Measurements from ENCODE around the gene ZNF407. TPM values are rescaled to one million over a fixed set of nuclear protein-coding genes. Genes with fewer than 3 reads are reported as not detected.

The ZNF407 gene
- total RNA-seq, 1 donor from 2014 or later: 10.6 TPM

- H3K36me3 ChIP-seq: no peaks in the 10 kb centered on the region
- H3K9me3 ChIP-seq (replicated peaks): no peaks in the 10 kb centered on the region
- DNase-seq: no peak
- intact Hi-C loops (cut with micrococcal nuclease): no loop called here
- no peaks in the 10 kb centered on the region for H3K27me3 ChIP-seq (ENCODE audit: low read depth)
- TF ChIP-seq CTCF (IDR thresholded peaks at IDR 0.05; ENCODE audit: borderline replicate concordance): no peak
- no peaks in the 10 kb centered on the region for H3K4me1 ChIP-seq
- H3K4me3 ChIP-seq: no peak overlapping the region
- no peak overlapping the region for H3K27ac ChIP-seq (replicated peaks)
These were observed 192.8 kb downstream of the ZNF407 start for GRCh38 chr18:74790451-74790850.

GRCh38 chr18:74791501-74792194 lies 194.0 kb downstream of the ZNF407 start:
- no peak for DNase-seq
- intact Hi-C loops (cut with micrococcal nuclease): no loop called here
- no peak overlapping the region for H3K27ac ChIP-seq (replicated peaks)
- no peak for TF ChIP-seq CTCF (IDR thresholded peaks at IDR 0.05; ENCODE audit: borderline replicate concordance)
- H3K27me3 ChIP-seq (ENCODE audit: low read depth): no peaks in the 10 kb centered on the region
- H3K4me3 ChIP-seq: no peak overlapping the region
- no peaks in the 10 kb centered on the region for H3K9me3 ChIP-seq (replicated peaks)
- peaks cover 6% of the 10 kb centered on the region for H3K4me1 ChIP-seq
- no peaks in the 10 kb centered on the region for H3K36me3 ChIP-seq

- Histone ChIP-seq H3K27ac (replicated peaks) (no peak overlapping the region), H3K36me3 (no peaks in the 10 kb centered on the region), H3K27me3 (ENCODE audit: low read depth) (no peaks in the 10 kb centered on the region), H3K9me3 (replicated peaks) (no peaks in the 10 kb centered on the region), H3K4me1 (peaks cover 25% of the 10 kb centered on the region), H3K4me3 (no peak overlapping the region)
- intact Hi-C loops (cut with micrococcal nuclease): no loop called here
- DNase-seq: no peak
- TF ChIP-seq CTCF (IDR thresholded peaks at IDR 0.05; ENCODE audit: borderline replicate concordance): no peak
These were observed 196.1 kb downstream of the ZNF407 start for GRCh38 chr18:74793746-74794145.

- DNase-seq: no peak
- Histone ChIP-seq H3K36me3 (no peaks in the 10 kb centered on the region), H3K27ac (replicated peaks) (no peak overlapping the region), H3K4me3 (no peak overlapping the region), H3K4me1 (peaks cover 33% of the 10 kb centered on the region), H3K9me3 (replicated peaks) (no peaks in the 10 kb centered on the region), H3K27me3 (ENCODE audit: low read depth) (no peaks in the 10 kb centered on the region)
- intact Hi-C loops (cut with micrococcal nuclease): no loop called here
- no peak for TF ChIP-seq CTCF (IDR thresholded peaks at IDR 0.05; ENCODE audit: borderline replicate concordance)
These were observed 198.1 kb downstream of the ZNF407 start for GRCh38 chr18:74795751-74796150.

- Histone ChIP-seq H3K36me3 (no peaks in the 10 kb centered on the region), H3K4me3 (no peak overlapping the region), H3K27me3 (ENCODE audit: low read depth) (no peaks in the 10 kb centered on the region), H3K27ac (replicated peaks) (peak overlapping the region; percentile 78), H3K4me1 (peaks cover 33% of the 10 kb centered on the region), H3K9me3 (replicated peaks) (no peaks in the 10 kb centered on the region)
- no peak for TF ChIP-seq CTCF (IDR thresholded peaks at IDR 0.05; ENCODE audit: borderline replicate concordance)
- intact Hi-C loops (cut with micrococcal nuclease): no loop called here
- no peak for DNase-seq
These were observed 198.5 kb downstream of the ZNF407 start for GRCh38 chr18:74796211-74796610.
